Fibroblast of skin of right quadriceps (primary cell): ENCODE data around the gene TTLL9.
"Not testable (repeated sequence)": the region's sequence is repeated elsewhere in the genome, so short reads cannot be mapped to it uniquely, and the experiment has no call there.

Source experiments
- DNase-seq: peaks from one replicate; pipeline ENCODE4 v3.0.0-alpha.2; 2013

Gene TTLL9

DNA sequence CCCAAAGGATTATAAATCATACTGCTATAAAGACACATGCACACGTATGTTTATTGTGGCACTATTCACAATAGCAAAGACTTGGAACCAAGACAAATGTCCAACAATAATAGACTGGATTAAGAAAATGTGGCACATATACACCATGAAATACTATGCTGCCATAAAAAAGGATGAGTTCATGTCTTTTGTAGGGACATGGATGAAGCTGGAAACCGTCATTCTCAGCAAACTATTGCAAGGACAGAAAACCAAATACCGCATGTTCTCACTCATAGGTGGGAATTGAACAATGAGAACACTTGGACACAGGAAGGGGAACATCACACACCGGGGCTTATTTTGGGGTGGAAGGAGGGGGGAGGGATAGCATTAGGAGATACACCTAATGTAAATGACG, 51.0 kb downstream of the TTLL9 start:
- not testable (repeated sequence) for DNase-seq

DNA sequence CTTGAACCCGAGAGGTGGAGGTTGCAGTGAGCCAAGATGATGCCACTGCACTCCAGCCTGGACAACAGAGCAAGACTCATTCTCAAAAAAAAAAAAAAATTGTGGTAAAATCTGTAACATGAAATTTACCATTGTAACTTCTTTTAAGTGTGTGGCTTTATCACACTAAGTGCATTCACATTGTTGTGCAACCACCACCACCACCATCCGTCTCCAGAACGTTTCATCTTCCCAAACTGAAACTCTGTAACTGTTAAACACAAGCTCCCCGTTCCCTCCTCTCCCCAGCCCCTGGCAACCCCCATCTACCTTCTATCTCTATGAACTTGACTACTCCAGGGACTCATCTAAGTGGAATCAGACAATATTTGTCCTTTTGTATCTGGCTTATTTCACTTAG, 51.7 kb downstream of the TTLL9 start:
- DNase-seq: no peak

DNA sequence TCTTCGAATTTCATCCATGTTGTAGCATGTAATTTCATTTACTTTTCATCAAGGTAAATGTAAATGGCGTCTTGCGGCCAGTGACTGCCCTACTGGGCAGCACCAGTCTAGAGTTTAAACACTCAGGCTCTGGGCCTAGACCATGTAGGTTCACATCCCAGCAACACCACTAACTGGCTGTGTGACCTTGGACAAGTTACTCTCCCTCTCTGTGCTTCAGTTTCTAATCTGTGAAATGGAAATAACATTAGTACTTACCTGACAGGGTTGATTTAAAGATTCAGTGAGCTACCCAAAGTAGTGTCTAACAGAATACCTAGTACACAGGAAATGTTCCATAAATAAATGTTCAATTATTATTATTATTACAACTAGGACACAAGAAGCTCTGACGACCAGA, 52.2 kb downstream of the TTLL9 start:
- DNase-seq: no peak

DNA sequence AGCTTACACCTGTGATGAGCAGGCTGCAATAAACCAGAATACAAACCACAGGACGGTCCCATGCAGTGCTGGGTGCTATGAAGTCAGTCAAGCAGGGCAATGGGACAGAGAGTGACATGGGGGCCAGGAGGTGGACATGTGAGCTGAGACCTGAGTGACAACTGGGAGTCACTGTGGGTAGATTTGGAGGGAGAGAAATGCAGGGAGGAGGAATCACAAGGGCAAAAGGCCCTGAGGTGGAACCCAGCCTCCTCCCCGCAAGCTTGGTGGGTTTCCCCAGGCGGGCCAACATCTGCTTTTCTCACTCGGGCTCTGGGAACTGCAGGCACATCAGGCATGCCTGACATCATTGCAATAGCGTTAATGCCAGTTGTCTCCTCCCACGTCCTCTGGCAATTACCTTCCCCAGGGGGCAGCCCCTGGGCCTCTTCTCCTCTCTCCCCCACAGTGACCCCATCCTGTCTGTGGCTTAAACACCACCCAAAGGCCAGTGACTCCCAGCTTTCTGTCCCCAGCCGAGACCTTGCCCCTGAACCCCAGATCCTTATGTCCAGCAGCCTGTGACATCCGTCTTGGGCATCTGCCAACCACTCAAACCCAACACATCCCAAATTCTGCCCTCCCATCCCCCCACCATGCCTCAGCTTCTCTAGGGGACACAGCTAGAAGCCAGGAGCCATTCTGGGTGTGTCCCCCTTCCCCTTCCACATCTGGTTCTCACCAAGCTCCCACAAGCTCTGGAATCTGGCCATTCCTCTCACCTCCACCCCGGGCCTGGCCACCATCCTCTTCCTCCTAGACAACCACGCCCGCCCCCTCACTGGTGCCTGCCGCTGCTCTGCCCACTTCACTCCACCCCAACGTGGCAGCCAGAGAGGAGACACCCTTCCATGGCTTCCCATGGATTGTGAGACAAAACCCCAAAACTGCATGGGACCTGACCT, 53.2 kb downstream of the TTLL9 start:
- DNase-seq: no peak

DNA sequence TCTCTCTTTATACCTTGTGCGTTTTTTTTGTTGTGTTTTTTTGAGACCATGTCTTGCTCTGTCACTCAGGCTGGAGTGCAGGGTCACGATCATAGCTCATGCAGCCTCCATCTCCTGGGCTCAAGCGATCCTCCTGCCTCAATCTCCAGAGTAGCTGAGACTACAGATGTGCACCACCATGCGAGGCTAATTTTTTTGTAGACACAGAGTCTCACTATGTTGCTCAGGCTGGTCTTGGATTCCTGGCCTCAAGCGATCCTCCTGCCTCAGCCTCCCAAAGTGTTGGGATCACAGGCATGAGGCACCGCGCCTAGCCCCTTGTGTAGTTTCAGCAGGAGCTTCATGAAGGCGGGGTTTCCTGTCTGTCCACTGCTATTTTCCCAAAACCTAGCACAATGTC, 54.1 kb downstream of the TTLL9 start:
- no peak for DNase-seq

DNA sequence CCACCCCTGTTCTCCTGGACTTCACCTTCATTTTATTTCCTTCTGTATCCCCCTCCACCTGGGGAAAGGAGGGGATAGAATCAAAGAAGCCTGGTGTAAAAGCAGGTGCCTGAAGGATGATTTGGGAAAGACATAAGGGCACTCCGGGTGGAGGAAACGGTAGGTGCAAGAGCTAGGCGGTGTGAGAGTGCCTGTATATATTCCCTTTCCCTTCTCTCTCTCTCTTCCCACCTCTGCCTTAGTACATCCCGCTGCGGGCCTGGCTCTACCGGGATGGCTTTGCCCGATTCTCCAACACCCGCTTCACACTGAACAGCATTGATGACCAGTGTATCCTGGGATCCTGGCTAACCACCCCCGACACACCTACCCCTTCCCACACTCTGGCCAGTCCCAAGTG, 55.2 kb downstream of the TTLL9 start:
- no peak for DNase-seq

DNA sequence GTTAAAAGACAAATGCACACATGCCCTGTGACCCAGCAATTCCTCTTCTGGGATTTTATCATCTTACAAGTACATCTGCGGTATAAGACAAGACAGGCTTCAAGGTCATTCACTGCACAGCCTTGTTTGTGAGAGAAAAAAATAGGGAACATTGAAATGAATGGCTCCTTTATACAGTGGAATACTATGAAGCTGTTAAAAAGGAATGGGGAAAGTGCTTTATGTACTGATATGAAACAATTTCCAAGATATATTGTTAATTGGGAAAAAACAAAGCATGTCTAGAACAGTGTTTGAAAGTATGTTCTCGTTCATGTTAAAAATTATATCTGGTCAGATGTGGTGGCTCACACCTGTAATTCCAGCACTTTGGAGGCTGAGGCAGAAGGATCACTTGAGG, 56.1 kb downstream of the TTLL9 start:
- DNase-seq: no peak

DNA sequence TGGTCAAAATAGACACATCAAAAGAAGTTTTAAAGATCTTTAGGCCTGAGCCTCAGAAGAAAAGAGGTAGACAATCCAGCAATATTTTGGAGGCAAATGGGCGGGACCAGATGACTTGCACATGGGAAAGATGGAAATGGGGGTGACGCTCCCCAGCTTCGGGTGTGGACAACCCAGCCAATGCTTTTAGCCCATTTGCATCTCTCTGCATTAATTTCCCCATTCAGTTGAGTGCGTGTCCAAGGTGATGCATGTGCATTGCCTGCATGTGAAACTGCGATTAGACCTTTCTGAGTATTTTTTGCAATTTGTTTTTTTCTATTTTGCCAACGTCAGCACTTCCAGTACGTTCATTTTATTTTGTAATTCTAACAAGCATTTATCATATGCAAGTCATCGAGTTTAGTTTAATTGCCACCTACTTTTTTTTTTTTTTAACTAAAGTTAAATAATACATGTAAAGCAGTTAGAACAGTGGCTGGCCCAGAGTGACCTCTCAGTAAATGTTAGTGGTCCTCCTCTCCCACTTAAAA, 57.3 kb downstream of the TTLL9 start:
- DNase-seq: no peak

DNA sequence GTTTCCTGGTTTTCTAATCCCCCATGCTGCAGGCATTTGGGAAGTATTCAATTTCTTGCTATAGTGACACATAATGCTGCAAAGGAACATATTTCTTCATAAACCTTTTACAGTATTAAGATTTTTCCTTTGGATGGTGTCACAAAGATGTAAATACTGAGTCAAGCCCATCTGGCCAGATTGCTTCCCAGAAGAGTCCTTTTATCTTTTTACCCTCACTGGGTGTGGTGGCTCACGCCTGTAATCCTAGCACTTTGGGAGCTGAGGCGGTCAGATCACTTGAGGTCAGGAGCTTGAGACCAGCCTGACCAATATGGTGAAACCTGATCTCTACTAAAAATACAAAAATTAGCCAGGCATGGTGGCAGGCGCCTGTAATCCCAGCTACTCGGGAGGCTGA, 59.2 kb downstream of the TTLL9 start:
- DNase-seq: not testable (repeated sequence)

DNA sequence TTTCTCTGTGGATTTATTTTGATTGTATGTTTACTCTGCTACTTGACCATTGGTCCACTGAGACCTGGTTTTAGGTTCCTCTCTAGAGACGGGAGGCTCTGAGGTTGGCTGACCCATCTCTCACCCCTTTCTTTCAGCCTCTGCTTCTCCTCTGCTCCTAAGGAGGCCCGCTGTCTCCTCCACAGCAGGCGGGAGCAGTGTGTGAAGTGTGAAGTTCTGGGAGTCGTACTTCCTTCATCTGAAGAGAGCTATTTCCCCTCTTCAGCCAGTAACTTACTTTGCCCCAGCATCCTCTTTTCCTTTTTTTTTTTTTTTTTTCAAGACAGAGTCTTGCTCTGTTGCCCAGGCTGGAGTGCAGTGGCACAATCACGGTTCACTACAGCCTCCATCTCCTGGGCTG, 60.3 kb downstream of the TTLL9 start:
- no peak for DNase-seq

DNA sequence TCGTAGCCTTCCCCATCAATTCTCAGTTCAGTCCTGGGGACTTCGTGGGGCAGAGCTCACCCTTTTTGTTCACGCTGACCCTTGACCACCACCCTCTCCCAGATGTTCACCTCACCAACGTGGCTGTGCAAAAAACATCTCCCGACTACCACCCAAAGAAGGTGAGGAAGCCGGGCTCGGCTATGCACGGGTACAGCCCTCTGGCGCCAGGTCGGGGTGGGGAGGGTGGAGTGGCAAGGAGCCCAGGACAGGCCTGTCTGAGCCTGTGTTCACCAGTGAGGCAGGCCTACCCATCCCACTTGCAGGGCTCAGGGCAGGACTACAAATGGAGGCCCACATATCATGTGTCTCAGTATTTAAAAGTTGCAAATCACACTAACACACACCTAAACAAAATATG, 63.3 kb downstream of the TTLL9 start:
- DNase-seq: no peak

DNA sequence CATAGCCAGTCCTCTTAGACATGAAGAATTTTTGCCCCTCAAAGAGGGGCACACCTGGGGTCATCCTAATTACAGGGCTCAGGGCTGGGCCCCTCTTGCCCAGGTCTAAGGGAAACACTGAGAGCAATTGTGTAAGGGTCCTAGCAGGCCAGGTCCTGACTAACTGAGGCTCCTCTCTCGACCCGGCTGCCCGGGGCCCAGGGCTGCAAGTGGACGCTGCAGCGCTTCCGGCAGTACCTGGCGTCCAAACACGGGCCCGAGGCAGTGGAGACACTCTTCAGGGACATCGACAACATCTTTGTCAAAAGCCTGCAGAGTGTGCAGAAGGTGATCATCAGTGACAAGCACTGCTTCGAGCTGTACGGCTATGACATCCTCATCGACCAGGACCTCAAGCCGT, 64.1 kb downstream of the TTLL9 start:
- no peak for DNase-seq

DNA sequence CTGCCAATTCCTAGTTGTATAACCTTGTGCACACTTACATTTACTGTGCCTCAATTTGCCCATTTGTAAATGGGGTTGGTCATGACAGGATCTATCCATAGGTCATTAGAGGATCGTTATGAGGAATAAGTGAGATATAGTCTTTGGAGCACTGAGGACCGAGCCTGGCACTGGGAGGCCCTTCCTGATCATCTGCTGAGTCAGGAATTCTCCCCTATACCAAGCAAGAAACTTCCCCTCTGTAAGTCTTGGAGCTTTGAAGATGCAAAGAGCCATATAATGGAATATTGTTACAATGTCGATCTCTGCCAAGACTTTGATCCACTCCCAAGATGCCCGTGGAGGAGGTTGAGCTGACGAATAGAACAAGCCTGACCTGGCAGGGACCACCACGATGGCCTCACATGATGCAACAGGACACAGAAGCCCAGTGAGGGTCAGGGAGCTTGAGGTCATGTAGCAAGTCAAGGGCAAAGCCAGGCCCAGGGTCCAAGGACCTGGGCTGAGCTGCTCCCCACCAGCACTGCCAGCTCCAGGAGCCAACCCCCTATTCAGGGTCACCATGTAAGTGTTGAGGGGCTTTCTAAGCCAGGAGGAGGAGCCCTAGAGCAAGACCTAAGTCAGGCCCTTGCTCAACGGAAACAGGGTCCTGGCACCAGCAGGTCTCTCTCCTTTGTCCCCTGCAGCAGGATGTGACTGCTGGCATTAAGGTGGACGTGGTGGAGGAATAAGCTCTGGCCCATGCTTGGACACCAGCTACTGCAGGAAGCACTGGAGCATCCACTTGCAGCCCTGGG, 64.7 kb downstream of the TTLL9 start:
- DNase-seq: no peak

DNA sequence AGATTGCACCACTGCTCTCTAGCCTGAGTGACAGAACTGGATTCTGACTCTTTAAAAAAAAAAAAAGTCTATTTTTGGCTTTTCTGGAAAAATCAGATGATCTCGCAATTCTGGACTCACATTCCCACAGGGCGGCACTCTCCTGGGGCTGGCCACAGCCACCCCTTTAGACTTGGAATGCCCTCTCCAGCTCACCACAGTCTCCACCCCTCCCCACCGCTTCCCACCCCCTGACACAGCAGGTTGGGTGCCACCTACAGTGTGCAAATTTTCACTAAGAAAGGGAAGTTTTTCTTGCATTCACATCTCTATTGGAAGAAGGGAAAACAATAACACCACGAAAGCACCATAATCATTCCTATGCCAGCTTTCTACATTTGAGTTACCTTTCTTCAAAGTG, 66.0 kb downstream of the TTLL9 start:
- DNase-seq: no peak

DNA sequence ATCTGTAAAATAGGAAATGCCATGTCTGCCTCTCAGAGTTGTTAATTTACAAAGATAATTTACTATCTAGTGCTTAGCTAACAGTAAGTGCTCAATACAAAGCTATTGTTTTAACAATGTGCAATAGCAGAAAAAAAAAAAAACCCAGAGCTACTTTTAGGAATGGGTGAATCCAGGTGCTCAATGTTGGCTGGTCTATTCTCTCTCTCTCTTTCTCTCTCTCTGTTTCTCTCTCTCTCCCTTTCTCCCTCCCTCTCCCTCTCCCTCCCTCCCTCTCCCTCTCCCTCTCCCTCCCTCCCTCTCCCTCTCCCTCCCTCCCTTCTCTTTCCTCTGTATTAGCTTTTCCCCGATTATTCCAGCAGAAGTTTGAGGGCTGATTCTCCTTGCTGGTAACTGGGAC, 67.4 kb downstream of the TTLL9 start:
- DNase-seq: no peak

DNA sequence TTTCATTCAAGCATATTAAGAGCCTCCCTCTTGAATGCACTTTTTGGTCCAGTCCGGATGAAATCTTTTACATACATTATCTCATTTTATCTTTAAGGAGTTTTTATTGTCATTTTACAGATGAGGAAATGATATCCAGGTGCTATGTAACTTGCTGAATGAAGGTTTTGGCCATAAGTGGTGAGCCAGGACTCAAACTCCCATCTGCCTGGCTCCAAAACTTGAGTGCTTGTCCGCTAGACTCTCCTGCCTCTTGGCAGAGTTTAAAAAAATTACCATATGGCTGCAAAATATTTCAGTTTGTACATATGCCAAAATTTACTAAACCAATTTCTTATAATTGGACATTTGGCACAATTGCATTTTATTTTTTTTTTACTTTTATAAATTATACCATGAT, 69.2 kb downstream of the TTLL9 start:
- no peak for DNase-seq

DNA sequence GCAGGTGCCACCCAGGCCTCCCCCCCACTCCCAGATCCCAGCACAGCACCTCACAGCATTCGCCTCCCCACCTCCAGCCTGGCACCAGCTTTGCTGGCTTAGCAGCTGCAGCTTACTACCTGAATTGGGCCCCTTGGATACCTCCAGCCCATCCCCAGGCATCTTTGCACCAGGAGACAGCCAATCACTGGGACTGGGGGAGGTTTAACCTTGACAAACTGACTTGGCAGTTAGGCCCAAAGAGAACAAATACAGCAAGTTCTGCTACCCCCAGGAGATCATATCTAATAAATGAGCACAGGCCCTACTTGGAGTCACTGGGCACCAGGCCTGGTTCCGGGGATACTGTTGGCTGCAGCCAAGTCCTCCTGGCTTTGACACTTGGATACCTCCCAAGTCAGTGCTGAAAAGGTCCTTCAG, 72.6 kb downstream of the TTLL9 start:
- DNase-seq: no peak

DNA sequence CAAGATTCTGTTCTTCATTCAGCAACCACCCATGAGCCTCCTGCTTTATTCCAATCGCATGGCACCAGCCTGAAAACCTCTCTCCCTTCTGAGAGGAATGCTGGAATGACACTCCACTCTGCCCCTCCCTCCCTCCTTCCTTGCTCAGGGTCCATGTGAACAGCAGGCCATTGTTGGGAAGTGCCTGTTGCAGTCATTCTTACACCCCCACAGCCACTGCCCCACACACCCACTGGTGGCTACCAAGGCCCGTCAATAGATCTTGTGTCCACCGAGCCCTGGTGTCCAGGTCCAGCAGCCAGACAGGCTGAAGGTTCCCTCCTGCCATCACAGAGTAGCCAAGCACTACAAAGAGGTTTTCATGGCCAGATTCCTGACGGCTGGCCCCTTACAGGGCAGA, 74.9 kb downstream of the TTLL9 start:
- DNase-seq: no peak

DNA sequence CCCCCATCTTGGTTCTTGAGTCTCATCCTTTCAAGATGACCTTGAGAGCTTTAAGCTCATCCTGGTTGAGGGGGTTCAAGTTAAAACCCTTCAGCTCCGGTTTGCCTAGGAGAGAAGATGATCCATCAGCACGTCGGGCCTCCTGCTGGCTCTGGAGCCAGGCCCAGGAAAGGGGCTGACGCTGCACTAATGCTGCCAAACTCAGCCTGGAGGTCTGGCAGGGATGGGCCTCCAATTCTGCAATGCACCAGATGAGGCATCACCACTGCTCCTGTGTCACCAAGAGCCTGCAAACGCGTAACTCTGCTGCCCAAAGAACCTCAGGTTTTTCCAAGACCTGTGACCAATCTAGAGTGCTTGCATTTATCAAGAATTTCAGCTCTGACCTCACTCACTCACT, 75.4 kb downstream of the TTLL9 start:
- DNase-seq: no peak

DNA sequence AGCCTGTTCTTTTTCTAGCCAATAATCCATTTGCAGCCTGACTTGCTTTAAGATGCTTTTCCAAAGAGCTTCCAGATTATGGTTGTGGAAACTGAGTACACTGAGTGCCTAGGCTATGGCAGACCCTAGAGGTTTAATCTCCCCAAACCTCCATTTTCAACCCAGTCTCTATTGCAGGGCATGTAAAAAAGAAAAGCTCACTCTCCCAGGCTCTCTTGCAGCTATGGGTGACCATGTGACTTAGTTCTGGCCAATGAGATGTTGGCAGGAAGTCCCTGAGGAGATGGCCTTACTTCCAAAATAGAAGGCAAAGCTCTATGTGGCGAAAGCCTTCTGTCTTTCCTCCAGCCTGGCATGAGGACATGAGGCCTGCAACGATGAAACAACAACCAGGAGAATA, 77.6 kb downstream of the TTLL9 start:
- no peak for DNase-seq

DNA sequence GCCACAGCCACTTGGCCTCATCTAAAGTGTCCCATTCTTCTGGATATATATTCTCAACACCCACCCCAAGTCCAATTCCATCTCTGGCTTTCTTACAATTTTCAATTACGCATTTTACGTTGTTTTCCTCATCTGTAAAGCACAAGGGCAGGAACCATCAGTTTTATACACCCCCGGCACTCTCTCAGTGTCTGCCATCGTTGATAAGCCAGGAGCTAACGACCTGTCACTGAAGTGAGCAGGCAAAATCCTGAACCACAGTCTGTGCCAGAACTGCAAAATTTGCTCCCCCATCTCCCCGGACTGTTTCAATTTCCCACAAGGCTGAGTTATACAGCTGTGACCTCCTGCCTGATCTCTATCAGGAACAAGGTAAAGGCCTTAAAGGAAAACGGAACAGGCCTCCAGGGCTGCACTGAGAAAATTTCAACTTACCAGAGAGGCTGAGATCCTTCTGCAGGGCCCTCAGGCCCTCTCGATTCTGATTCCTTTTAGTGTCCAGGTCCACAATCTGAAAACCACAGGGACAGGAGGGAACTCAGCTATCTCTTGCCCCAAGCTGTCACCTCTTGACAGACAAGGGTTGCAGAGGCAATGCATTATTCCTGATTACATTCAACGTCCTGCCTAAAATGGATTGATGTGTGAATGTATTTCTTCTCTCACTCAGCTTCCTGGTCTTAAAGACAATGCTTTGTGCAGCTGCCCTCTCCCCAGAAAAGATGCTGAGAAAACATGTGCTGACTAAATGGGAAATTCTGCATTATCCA, 79.6 kb downstream of the TTLL9 start:
- DNase-seq: no peak

DNA sequence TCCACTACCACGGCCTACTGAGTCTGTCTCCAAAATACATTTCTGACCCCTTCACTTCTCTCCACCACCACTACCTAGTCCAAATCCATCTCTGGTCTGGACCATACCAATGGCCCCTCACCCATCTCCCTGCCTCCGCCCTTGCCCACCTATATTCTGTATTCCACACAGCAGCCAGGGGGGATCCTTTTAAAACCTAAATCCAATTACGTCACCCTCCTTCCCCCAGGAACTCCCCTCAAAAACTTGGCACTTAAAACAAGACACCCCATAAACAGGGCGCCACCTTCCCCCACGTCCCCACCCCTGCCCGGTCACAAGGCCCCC, 80.7 kb downstream of the TTLL9 start:
- no peak for DNase-seq
